ENCODE results near the gene DCC.

The DCC gene

DNA sequence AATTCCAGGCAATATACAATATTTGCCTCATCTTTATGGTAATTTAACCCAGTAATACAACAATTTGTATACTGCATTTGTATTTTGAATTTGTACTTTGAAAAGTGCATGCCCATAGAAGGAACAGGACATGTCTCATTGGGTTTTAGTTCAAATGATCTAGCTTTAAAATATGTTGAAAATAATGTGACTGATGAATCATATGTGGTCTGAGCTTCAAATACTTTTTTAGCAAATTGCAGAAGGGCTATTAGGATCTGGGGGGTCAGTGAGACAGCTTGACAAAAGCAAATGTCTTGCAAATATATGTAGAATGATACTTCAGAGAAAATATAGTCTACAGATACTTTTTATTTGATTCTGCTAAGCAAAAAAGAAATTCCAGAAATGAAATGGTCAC lies 248.9 kb downstream of the DCC start:
- TF ChIP-seq, protein P1, sequence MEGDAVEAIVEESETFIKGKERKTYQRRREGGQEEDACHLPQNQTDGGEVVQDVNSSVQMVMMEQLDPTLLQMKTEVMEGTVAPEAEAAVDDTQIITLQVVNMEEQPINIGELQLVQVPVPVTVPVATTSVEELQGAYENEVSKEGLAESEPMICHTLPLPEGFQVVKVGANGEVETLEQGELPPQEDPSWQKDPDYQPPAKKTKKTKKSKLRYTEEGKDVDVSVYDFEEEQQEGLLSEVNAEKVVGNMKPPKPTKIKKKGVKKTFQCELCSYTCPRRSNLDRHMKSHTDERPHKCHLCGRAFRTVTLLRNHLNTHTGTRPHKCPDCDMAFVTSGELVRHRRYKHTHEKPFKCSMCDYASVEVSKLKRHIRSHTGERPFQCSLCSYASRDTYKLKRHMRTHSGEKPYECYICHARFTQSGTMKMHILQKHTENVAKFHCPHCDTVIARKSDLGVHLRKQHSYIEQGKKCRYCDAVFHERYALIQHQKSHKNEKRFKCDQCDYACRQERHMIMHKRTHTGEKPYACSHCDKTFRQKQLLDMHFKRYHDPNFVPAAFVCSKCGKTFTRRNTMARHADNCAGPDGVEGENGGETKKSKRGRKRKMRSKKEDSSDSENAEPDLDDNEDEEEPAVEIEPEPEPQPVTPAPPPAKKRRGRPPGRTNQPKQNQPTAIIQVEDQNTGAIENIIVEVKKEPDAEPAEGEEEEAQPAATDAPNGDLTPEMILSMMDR (conservative IDR thresholded peaks at IDR 0.05; ENCODE audit: low read depth, low read length), result no peak
- no peaks in the 10 kb centered on the region for H3K36me3 ChIP-seq (ENCODE audit: insufficient read depth)
- no peak overlapping the region for H3K27ac ChIP-seq
- no peaks in the 10 kb centered on the region for H3K79me2 ChIP-seq (ENCODE audit: insufficient read depth, low read depth)
- H2AFZ ChIP-seq (ENCODE audit: low read depth), result no peak overlapping the region
- H3K4me3 ChIP-seq (IDR thresholded peaks at IDR 0.05; ENCODE audit: insufficient read depth, low read depth, low read length), result no peak overlapping the region
- no peak overlapping the region for H3K9ac ChIP-seq
- H3K27me3 ChIP-seq (ENCODE audit: insufficient read depth, low read depth), result no peaks in the 10 kb centered on the region
- no peaks in the 10 kb centered on the region for H4K20me1 ChIP-seq (ENCODE audit: insufficient read depth)
- no peaks in the 10 kb centered on the region for H3K4me1 ChIP-seq (ENCODE audit: low read depth, poor library complexity, severe bottlenecking)
- no peak overlapping the region for H3K4me2 ChIP-seq

DNA sequence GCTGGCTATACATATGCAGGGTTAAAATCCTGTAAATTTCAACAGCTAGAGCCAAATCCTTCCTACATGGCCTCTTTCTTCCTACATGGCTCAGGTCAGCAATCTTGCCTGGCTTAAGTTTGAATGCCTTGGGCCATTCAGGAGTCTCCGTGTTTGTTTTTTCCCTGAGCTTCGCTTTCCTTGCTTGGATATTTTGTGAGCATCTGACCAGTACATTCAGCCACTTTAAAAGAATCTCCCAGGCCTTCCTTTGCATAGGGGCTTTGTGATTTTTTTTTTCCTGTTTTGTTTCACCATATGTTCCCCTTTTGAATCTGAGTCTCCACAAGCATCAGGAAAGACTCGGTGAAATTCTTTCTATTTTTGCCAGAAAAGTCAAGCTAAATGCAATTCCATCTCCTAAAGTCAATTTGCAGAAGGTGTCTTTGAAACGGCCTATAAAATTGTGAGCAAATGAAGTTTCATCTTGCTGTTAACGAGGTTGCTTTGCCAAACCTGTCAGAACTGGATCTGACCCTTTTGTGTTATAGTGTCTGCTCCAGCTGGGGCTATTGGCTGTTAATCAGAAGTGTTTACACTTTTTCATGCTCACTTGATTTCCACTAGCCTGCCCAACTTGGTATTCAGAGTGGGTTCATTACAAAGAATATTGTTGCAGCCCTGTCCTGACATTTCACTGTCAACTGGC lies 256.9 kb downstream of the DCC start:
- TF ChIP-seq, protein P1 (conservative IDR thresholded peaks at IDR 0.05; ENCODE audit: low read depth, low read length), result no peak
- H3K4me1 ChIP-seq (ENCODE audit: low read depth, poor library complexity, severe bottlenecking), result no peaks in the 10 kb centered on the region
- H3K79me2 ChIP-seq (ENCODE audit: insufficient read depth, low read depth), result no peaks in the 10 kb centered on the region
- H3K27ac ChIP-seq, result no peak overlapping the region
- H4K20me1 ChIP-seq (ENCODE audit: insufficient read depth), result no peaks in the 10 kb centered on the region
- H3K9ac ChIP-seq, result no peak overlapping the region
- H3K36me3 ChIP-seq (ENCODE audit: insufficient read depth), result no peaks in the 10 kb centered on the region
- H3K4me2 ChIP-seq, result no peak overlapping the region
- no peaks in the 10 kb centered on the region for H3K27me3 ChIP-seq (ENCODE audit: insufficient read depth, low read depth)
- no peak overlapping the region for H3K4me3 ChIP-seq (IDR thresholded peaks at IDR 0.05; ENCODE audit: insufficient read depth, low read depth, low read length)
- no peak overlapping the region for H2AFZ ChIP-seq (ENCODE audit: low read depth)

DNA sequence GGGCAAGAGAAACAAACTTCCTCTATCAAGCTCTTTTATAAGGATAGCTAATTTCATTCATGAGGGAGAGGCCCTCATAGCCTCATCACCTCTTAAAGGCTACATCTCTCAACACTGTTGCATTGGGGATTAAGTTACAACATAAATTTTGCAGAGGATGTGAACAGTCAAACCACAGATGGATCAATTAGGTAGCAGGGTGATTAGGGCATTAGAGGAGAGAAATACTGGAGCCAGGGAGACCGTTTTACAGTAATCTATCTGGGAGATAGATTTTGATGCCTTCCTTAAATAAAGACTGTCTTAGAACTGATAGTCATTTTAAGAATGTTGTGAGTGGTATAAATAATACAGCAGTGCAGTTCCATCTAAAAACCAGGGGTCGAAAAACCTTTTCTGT lies 258.9 kb downstream of the DCC start:
- no peaks in the 10 kb centered on the region for H3K27me3 ChIP-seq (ENCODE audit: insufficient read depth, low read depth)
- H3K36me3 ChIP-seq (ENCODE audit: insufficient read depth), result no peaks in the 10 kb centered on the region
- no peak overlapping the region for H3K27ac ChIP-seq
- no peak overlapping the region for H2AFZ ChIP-seq (ENCODE audit: low read depth)
- H3K9ac ChIP-seq, result no peak overlapping the region
- H3K79me2 ChIP-seq (ENCODE audit: insufficient read depth, low read depth), result no peaks in the 10 kb centered on the region
- H4K20me1 ChIP-seq (ENCODE audit: insufficient read depth), result no peaks in the 10 kb centered on the region
- no peak overlapping the region for H3K4me3 ChIP-seq (IDR thresholded peaks at IDR 0.05; ENCODE audit: insufficient read depth, low read depth, low read length)
- TF ChIP-seq, protein P1 (conservative IDR thresholded peaks at IDR 0.05; ENCODE audit: low read depth, low read length), result no peak
- H3K4me2 ChIP-seq, result no peak overlapping the region
- no peaks in the 10 kb centered on the region for H3K4me1 ChIP-seq (ENCODE audit: low read depth, poor library complexity, severe bottlenecking)

DNA sequence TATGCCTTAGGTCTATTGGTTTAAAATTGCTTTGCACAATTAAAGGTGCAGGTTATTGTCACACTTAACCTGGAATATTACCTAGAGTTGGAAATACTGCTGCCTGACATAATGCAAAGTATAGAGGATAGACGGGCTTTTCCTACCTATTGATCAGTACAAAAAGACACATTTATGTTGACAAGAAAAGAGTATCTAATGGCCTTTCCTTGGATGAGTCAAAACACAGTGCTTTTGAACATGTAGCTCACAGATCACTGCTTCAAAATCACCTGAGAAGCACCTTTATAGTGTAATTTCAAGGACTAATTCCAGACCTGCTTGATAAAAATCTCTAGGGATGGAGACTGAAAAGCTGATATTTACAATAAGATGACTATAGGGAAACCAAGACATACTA lies 262.8 kb downstream of the DCC start:
- H3K79me2 ChIP-seq (ENCODE audit: insufficient read depth, low read depth), result no peaks in the 10 kb centered on the region
- H3K27ac ChIP-seq, result no peak overlapping the region
- H4K20me1 ChIP-seq (ENCODE audit: insufficient read depth), result no peaks in the 10 kb centered on the region
- no peaks in the 10 kb centered on the region for H3K27me3 ChIP-seq (ENCODE audit: insufficient read depth, low read depth)
- H3K4me1 ChIP-seq (ENCODE audit: low read depth, poor library complexity, severe bottlenecking), result no peaks in the 10 kb centered on the region
- H3K4me3 ChIP-seq (IDR thresholded peaks at IDR 0.05; ENCODE audit: insufficient read depth, low read depth, low read length), result no peak overlapping the region
- H3K9ac ChIP-seq, result no peak overlapping the region
- TF ChIP-seq, protein P1 (conservative IDR thresholded peaks at IDR 0.05; ENCODE audit: low read depth, low read length), result no peak
- no peak overlapping the region for H2AFZ ChIP-seq (ENCODE audit: low read depth)
- H3K36me3 ChIP-seq (ENCODE audit: insufficient read depth), result no peaks in the 10 kb centered on the region
- no peak overlapping the region for H3K4me2 ChIP-seq

All from KMS-11 (cell line).